Measurements from ENCODE around the gene IL1RN. TPM values are rescaled to one million over a fixed set of nuclear protein-coding genes. Genes with fewer than 3 reads are reported as not detected.

The IL1RN gene
- polyA plus RNA-seq, 3 donors, result 89.9 to 109 (median 92.0) TPM

DNA sequence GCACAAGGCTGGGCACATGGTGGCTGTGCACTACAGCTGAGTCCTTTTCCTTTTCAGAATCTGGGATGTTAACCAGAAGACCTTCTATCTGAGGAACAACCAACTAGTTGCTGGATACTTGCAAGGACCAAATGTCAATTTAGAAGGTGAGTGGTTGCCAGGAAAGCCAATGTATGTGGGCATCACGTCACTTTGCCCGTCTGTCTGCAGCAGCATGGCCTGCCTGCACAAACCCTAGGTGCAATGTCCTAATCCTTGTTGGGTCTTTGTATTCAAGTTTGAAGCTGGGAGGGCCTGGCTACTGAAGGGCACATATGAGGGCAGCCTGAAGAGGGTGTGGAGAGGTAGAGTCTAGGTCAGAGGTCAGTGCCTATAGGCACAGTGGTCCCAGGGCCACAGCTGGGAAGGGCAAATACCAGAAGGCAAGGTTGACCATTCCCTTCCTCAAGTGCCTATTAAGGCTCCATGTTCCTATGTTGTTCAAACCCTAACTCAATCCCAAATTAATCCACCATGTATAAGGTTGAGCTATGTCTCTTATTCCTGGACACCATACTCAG is 2.2 kb downstream of the IL1RN start:
- no peak overlapping the region for H2AFZ ChIP-seq (ENCODE audit: insufficient read depth, low read depth, low read length, poor library complexity, severe bottlenecking)
- no peak for DNase-seq
- no peaks in the 10 kb centered on the region for H3K27me3 ChIP-seq (ENCODE audit: control insufficient read depth in 2 of 2, insufficient read depth in 2 of 2, low read length in 2 of 2)
- TF ChIP-seq, protein P1, sequence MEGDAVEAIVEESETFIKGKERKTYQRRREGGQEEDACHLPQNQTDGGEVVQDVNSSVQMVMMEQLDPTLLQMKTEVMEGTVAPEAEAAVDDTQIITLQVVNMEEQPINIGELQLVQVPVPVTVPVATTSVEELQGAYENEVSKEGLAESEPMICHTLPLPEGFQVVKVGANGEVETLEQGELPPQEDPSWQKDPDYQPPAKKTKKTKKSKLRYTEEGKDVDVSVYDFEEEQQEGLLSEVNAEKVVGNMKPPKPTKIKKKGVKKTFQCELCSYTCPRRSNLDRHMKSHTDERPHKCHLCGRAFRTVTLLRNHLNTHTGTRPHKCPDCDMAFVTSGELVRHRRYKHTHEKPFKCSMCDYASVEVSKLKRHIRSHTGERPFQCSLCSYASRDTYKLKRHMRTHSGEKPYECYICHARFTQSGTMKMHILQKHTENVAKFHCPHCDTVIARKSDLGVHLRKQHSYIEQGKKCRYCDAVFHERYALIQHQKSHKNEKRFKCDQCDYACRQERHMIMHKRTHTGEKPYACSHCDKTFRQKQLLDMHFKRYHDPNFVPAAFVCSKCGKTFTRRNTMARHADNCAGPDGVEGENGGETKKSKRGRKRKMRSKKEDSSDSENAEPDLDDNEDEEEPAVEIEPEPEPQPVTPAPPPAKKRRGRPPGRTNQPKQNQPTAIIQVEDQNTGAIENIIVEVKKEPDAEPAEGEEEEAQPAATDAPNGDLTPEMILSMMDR (IDR thresholded peaks at IDR 0.05), result no peak
- intact Hi-C loops (cut with micrococcal nuclease), result loop anchor here (2.0 to 5.0 kb wide), 2 partner anchors 17 to 47 kb away; no protein-coding TSS in a partner anchor
- 85% methylated on average over 2 of the region's 2 CpGs for WGBS (ENCODE audit: insufficient coverage)
- peaks cover 55% of the 10 kb centered on the region for H4K20me1 ChIP-seq (ENCODE audit: insufficient read depth, low read length)
- peak overlapping the region; percentile 48 to 99 (median 75) for H3K27ac Mint-ChIP-seq
- H3K36me3 Mint-ChIP-seq, result peaks cover 50 to 56% of the 10 kb centered on the region in 2 donors
- H3K27me3 Mint-ChIP-seq (ENCODE audit: low read depth in 3 of 3), result peaks cover 0 to 2% (median 0%) of the 10 kb centered on the region in 3 donors
- no peaks in the 10 kb centered on the region for H3K9me3 ChIP-seq (replicated peaks in 1 of 2; ENCODE audit: control insufficient read depth in 1 of 2, insufficient read depth in 1 of 2, low read length in 2 of 2)
- peak overlapping the region; percentile 87 for H3K4me2 ChIP-seq (replicated peaks; ENCODE audit: extremely low read depth, low read length, poor library complexity, severe bottlenecking)
- peaks cover 47 to 63% of the 10 kb centered on the region in 2 donors for H3K4me1 ChIP-seq (ENCODE audit: control insufficient read depth in 1 of 2, insufficient read depth in 2 of 2, low read length in 2 of 2)
- peak overlapping the region; percentile 75 to 99 (median 89) for H3K4me3 ChIP-seq (replicated peaks in 1 of 3; ENCODE audit: low read depth in 2 of 3, low read length in 3 of 3)
- peaks cover 0 to 4% (median 0%) of the 10 kb centered on the region in 7 donors for H3K9me3 Mint-ChIP-seq
- peaks cover 76% of the 10 kb centered on the region for H3K4me1 Mint-ChIP-seq
- H3K79me2 ChIP-seq (ENCODE audit: insufficient read depth, low read length), result peaks cover 53% of the 10 kb centered on the region
- peak overlapping the region in 1 of 2 donors; percentile 95 for H3K27ac ChIP-seq (ENCODE audit: low read depth in 1 of 2, low read length in 2 of 2)
- peak overlapping the region; percentile 97 to 98 for H3K4me3 Mint-ChIP-seq
- no peak overlapping the region for H3K9ac ChIP-seq (ENCODE audit: insufficient read depth, low read length, poor library complexity, severe bottlenecking)
- peaks cover 48 to 55% of the 10 kb centered on the region in 2 donors for H3K36me3 ChIP-seq (replicated peaks in 1 of 2; ENCODE audit: control insufficient read depth in 1 of 2, insufficient read depth in 2 of 2, low read length in 2 of 2)

DNA sequence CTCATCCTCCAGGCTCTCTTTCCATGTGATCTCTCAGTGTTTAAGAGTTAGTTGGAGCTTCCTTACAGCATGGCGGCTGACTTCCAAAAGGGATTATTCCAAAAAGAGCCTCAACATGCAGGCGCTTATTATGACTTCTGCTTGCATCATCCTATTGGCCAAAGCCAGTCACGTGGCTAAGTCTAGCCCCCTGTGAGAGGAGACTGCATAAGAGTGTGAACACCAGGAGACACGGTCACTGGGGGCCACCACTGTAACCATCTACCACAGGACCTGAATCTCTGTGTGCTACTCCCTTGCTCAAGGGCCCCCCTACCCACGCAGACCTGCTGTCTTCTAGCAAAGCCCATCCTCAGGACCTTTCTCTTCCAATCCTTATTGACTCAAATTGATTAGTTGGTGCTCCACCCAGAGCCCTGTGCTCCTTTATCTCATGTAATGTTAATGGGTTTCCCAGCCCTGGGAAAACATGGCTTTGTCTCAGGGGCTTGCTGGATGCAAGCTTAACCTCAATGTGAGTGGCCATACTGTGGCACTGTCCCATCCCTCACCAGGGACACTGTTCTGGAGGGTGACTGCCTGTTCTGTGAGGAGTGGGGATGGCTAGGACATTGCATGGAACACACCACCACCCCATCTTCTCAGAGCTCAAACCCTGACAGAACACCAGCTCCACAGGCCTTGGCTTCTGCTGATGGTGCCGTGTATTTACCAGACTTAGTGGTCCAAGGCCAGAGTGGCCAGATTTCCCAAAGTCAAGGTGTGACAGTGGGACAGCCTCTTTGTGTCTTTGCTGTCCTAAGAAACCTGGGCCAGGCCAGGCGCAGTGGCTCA is 4.2 kb downstream of the IL1RN start:
- 36% methylated on average over 1 of the region's 7 CpGs for WGBS (ENCODE audit: insufficient coverage)
- intact Hi-C loops (cut with micrococcal nuclease), result no loop called here

More for the DNA sequence above, 4.2 kb downstream of the IL1RN start:
- Histone ChIP-seq H3K4me3 (replicated peaks in 1 of 3; ENCODE audit: low read depth in 2 of 3, low read length in 3 of 3) (no peak overlapping the region), H2AFZ (ENCODE audit: insufficient read depth, low read depth, low read length, poor library complexity, severe bottlenecking) (no peak overlapping the region), H3K79me2 (ENCODE audit: insufficient read depth, low read length) (peaks cover 46% of the 10 kb centered on the region), H3K9me3 (replicated peaks in 1 of 2; ENCODE audit: control insufficient read depth in 1 of 2, insufficient read depth in 1 of 2, low read length in 2 of 2) (no peaks in the 10 kb centered on the region), H3K4me2 (replicated peaks; ENCODE audit: extremely low read depth, low read length, poor library complexity, severe bottlenecking) (no peak overlapping the region), H3K36me3 (replicated peaks in 1 of 2; ENCODE audit: control insufficient read depth in 1 of 2, insufficient read depth in 2 of 2, low read length in 2 of 2) (peaks cover 48 to 57% of the 10 kb centered on the region in 2 donors), H4K20me1 (ENCODE audit: insufficient read depth, low read length) (peaks cover 55% of the 10 kb centered on the region), H3K27me3 (ENCODE audit: control insufficient read depth in 2 of 2, insufficient read depth in 2 of 2, low read length in 2 of 2) (no peaks in the 10 kb centered on the region), H3K9ac (ENCODE audit: insufficient read depth, low read length, poor library complexity, severe bottlenecking) (no peak overlapping the region), H3K4me1 (ENCODE audit: control insufficient read depth in 1 of 2, insufficient read depth in 2 of 2, low read length in 2 of 2) (peaks cover 27 to 43% of the 10 kb centered on the region in 2 donors), H3K27ac (ENCODE audit: low read depth in 1 of 2, low read length in 2 of 2) (peak overlapping the region in 1 of 2 donors; percentile 63)
- TF ChIP-seq, protein P1 (IDR thresholded peaks at IDR 0.05), result no peak
- Mint-ChIP-seq H3K27me3 (ENCODE audit: low read depth in 3 of 3) (peaks cover 0 to 2% (median 0%) of the 10 kb centered on the region in 3 donors), H3K4me1 (peaks cover 62% of the 10 kb centered on the region), H3K4me3 (no peak overlapping the region), H3K27ac (peak overlapping the region in 6 of 7 donors; percentile 2 to 78 (median 38)), H3K36me3 (peaks cover 50 to 57% of the 10 kb centered on the region in 2 donors), H3K9me3 (peaks cover 0 to 4% (median 0%) of the 10 kb centered on the region in 7 donors)
- no peak for DNase-seq
